ENCODE measurements around the gene ELL.

Gene ELL

DNA sequence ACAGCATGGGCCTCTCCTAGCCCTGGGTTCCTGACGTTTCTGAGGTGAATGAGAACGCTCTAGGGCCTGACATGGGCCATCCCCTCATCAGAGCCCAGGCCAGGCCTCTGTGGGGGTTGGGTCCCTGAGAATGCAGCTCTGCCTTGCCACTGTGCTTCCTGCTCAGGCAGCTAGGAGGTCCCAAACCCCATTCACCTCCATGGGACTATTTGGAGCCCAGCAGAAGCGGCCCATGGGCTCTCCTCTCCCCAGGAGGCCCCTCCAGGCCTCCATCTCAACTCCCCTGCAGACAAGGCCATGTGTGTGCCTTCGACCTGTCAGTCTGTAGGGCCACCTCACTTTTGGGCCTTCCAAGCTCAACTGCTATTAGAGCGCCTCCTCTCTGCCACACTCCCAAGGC lies 36.9 kb downstream of the ELL start:
- TF ChIP-seq ZNF70 (CRISPR knock-in tag; IDR thresholded peaks at IDR 0.05) (no peak), PPARA (CRISPR knock-in tag; IDR thresholded peaks at IDR 0.05; ENCODE audit: borderline replicate concordance) (no peak), SNAI2 (CRISPR knock-in tag; IDR thresholded peaks at IDR 0.05) (no peak), RARB (CRISPR knock-in tag; IDR thresholded peaks at IDR 0.05) (no peak), CREB5 (CRISPR knock-in tag; IDR thresholded peaks at IDR 0.05; ENCODE audit: low read depth) (no peak), BACH2 (CRISPR knock-in tag; IDR thresholded peaks at IDR 0.05; ENCODE audit: borderline replicate concordance) (no peak), CSDC2 (CRISPR knock-in tag; IDR thresholded peaks at IDR 0.05) (no peak), OSR1 (CRISPR knock-in tag; IDR thresholded peaks at IDR 0.05) (no peak), ZC3H10 (CRISPR knock-in tag; IDR thresholded peaks at IDR 0.05) (no peak), POU6F1 (CRISPR knock-in tag; IDR thresholded peaks at IDR 0.05; ENCODE audit: borderline replicate concordance, low read depth) (no peak)
- TF ChIP-seq, protein P1, sequence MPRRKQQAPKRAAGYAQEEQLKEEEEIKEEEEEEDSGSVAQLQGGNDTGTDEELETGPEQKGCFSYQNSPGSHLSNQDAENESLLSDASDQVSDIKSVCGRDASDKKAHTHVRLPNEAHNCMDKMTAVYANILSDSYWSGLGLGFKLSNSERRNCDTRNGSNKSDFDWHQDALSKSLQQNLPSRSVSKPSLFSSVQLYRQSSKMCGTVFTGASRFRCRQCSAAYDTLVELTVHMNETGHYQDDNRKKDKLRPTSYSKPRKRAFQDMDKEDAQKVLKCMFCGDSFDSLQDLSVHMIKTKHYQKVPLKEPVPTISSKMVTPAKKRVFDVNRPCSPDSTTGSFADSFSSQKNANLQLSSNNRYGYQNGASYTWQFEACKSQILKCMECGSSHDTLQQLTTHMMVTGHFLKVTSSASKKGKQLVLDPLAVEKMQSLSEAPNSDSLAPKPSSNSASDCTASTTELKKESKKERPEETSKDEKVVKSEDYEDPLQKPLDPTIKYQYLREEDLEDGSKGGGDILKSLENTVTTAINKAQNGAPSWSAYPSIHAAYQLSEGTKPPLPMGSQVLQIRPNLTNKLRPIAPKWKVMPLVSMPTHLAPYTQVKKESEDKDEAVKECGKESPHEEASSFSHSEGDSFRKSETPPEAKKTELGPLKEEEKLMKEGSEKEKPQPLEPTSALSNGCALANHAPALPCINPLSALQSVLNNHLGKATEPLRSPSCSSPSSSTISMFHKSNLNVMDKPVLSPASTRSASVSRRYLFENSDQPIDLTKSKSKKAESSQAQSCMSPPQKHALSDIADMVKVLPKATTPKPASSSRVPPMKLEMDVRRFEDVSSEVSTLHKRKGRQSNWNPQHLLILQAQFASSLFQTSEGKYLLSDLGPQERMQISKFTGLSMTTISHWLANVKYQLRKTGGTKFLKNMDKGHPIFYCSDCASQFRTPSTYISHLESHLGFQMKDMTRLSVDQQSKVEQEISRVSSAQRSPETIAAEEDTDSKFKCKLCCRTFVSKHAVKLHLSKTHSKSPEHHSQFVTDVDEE (CRISPR knock-in tag; IDR thresholded peaks at IDR 0.05), result no peak
- no peak for ATAC-seq

DNA sequence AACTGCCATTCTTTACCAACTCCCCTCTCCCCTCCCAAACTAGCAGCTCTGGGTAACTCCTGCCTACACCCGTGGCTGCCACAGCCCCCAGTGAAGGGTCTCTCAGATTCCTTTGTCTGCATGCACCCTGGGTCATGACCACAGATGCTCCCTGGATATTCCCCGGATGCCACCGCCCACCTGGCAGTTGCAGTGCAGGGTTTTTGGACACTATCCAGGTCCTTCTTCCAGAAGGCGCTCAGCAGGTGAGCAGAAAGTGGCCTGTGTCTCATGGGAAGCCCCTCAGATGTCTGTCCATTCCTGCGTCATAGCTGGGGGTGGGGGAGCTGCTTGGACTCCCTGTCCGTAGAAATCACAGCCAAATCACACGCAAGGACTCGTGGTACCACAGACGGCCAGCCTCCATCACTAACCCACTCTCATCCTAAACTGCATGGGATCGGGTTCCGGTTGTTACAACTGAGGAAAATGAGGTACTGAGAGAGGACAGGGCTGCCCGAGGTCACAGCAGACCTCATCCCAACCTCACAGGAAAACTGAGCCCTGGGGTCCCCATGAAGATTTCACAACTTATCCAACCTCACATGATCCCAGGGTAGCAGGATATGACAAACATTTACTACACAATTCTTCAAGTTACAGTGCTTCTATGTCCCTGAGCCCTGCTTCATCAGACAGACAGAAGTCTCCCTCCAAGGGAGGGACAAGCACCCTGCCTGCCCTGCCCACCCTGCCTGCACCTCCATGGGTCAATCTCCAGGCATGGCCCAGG lies 38.6 kb downstream of the ELL start:
- TF ChIP-seq BACH2 (CRISPR knock-in tag; IDR thresholded peaks at IDR 0.05; ENCODE audit: borderline replicate concordance), result no peak
- TF ChIP-seq SNAI2 (CRISPR knock-in tag; IDR thresholded peaks at IDR 0.05), result no peak
- TF ChIP-seq OSR1 (CRISPR knock-in tag; IDR thresholded peaks at IDR 0.05), result no peak
- TF ChIP-seq ESRRG (CRISPR knock-in tag; IDR thresholded peaks at IDR 0.05), result no peak
- no peak for TF ChIP-seq ZNF565 (CRISPR knock-in tag; conservative IDR thresholded peaks at IDR 0.05; ENCODE audit: low read depth)
- TF ChIP-seq TOX (CRISPR knock-in tag; IDR thresholded peaks at IDR 0.05; ENCODE audit: borderline replicate concordance), result no peak
- no peak for TF ChIP-seq ZNF70 (CRISPR knock-in tag; IDR thresholded peaks at IDR 0.05)
- ATAC-seq, result no peak

- TF ChIP-seq PATZ1 (CRISPR knock-in tag; IDR thresholded peaks at IDR 0.05; ENCODE audit: borderline replicate concordance) (no peak), ESRRG (CRISPR knock-in tag; IDR thresholded peaks at IDR 0.05) (no peak), POU6F1 (CRISPR knock-in tag; IDR thresholded peaks at IDR 0.05; ENCODE audit: borderline replicate concordance, low read depth) (no peak), CREB5 (CRISPR knock-in tag; IDR thresholded peaks at IDR 0.05; ENCODE audit: low read depth) (no peak), ZNF565 (CRISPR knock-in tag; conservative IDR thresholded peaks at IDR 0.05; ENCODE audit: low read depth) (no peak), SNAI2 (CRISPR knock-in tag; IDR thresholded peaks at IDR 0.05) (no peak), TCF4 (CRISPR knock-in tag; IDR thresholded peaks at IDR 0.05; ENCODE audit: borderline replicate concordance) (no peak), TOX (CRISPR knock-in tag; IDR thresholded peaks at IDR 0.05; ENCODE audit: borderline replicate concordance) (no peak), ZNF70 (CRISPR knock-in tag; IDR thresholded peaks at IDR 0.05) (no peak), CSDC2 (CRISPR knock-in tag; IDR thresholded peaks at IDR 0.05) (no peak), ZFP3 (CRISPR knock-in tag; IDR thresholded peaks at IDR 0.05) (no peak), BACH2 (CRISPR knock-in tag; IDR thresholded peaks at IDR 0.05; ENCODE audit: borderline replicate concordance) (no peak), ISL1 (CRISPR knock-in tag; IDR thresholded peaks at IDR 0.05) (no peak), ARNTL (CRISPR knock-in tag; IDR thresholded peaks at IDR 0.05; ENCODE audit: borderline replicate concordance, low read depth) (no peak), ZNF8 (CRISPR knock-in tag; IDR thresholded peaks at IDR 0.05) (no peak), ZC3H10 (CRISPR knock-in tag; IDR thresholded peaks at IDR 0.05) (no peak)
- TF ChIP-seq, protein P2, sequence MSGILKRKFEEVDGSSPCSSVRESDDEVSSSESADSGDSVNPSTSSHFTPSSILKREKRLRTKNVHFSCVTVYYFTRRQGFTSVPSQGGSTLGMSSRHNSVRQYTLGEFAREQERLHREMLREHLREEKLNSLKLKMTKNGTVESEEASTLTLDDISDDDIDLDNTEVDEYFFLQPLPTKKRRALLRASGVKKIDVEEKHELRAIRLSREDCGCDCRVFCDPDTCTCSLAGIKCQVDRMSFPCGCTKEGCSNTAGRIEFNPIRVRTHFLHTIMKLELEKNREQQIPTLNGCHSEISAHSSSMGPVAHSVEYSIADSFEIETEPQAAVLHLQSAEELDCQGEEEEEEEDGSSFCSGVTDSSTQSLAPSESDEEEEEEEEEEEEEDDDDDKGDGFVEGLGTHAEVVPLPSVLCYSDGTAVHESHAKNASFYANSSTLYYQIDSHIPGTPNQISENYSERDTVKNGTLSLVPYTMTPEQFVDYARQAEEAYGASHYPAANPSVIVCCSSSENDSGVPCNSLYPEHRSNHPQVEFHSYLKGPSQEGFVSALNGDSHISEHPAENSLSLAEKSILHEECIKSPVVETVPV (CRISPR knock-in tag; IDR thresholded peaks at IDR 0.05), result no peak
- ATAC-seq, result no peak
Observed at GRCh38 chr19:18481505-18482222, 40.2 kb downstream of the ELL start.

All from SK-N-SH treated with all-trans-retinoic acid at 6 μM for 48 hours (cell line).